Glutamatergic neuron (in vitro differentiated cells): ENCODE results near the gene XRCC1. TPM values are rescaled to one million over a fixed set of nuclear protein-coding genes. Genes with fewer than 3 reads are reported as not detected.

Source experiments
- DNase-seq: peaks from one replicate; pipeline ENCODE4 v3.0.0; 2022
- H3K27ac Mint-ChIP-seq: one replicate; pipeline ENCODE4 v1.8.0; 2020; ENCODE audit warnings: mild to moderate bottlenecking, mixed read lengths, inconsistent platforms; ENCODE audit not compliant: unreplicated experiment
- H3K27me3 Mint-ChIP-seq: one replicate; pipeline ENCODE4 v1.8.0; 2020; ENCODE audit warnings: mild to moderate bottlenecking, moderate library complexity, mixed read lengths, inconsistent platforms; ENCODE audit not compliant: unreplicated experiment
- H3K36me3 Mint-ChIP-seq: one replicate; pipeline ENCODE4 v1.8.0; 2020; ENCODE audit warnings: mild to moderate bottlenecking, mixed read lengths, inconsistent platforms; ENCODE audit not compliant: unreplicated experiment
- H3K4me1 Mint-ChIP-seq: one replicate; pipeline ENCODE4 v1.8.0; 2020; ENCODE audit warnings: mild to moderate bottlenecking, low read depth, mixed read lengths, inconsistent platforms; ENCODE audit not compliant: unreplicated experiment
- H3K4me3 Mint-ChIP-seq: one replicate; pipeline ENCODE4 v1.8.0; 2020; ENCODE audit warnings: mild to moderate bottlenecking, mixed read lengths, inconsistent platforms; ENCODE audit not compliant: unreplicated experiment
- H3K9me3 Mint-ChIP-seq: one replicate; pipeline ENCODE4 v1.8.0; 2020; ENCODE audit warnings: mild to moderate bottlenecking, moderate library complexity, mixed read lengths, inconsistent platforms; ENCODE audit not compliant: unreplicated experiment
- CTCF ChIP-seq: fragments of 200-600 bp; sonication (generic); IDR thresholded peaks from one replicate; pipeline ENCODE4 v1.5.0; 2021; ENCODE audit not compliant: partially characterized antibody, unreplicated experiment
- total RNA-seq: library from RNA; stranded (reverse); fragmentation: NEBNext Ultra II Directional; extraction: Animal tissue kit (Norgen Biotek cat#: 25700); gene quantifications from one replicate; pipeline ENCODE4 v1.2.1, GENCODE V29; 2021; ENCODE audit not compliant: unreplicated experiment

XRCC1 gene
- total RNA-seq, 1 donor from 2014 or later, result 39.5 TPM

- Mint-ChIP-seq H3K9me3 (peaks cover 10% of the 10 kb centered on the region), H3K4me1 (peaks cover 7% of the 10 kb centered on the region), H3K27ac (no peak overlapping the region), H3K4me3 (no peak overlapping the region), H3K27me3 (peaks cover 4% of the 10 kb centered on the region), H3K36me3 (peaks cover 21% of the 10 kb centered on the region)
- no peak for TF ChIP-seq CTCF
- no peak for DNase-seq
These were observed 36.4 kb downstream of the XRCC1 start for GRCh38 chr19:43538922-43539321.

- Mint-ChIP-seq H3K36me3 (peaks cover 17% of the 10 kb centered on the region), H3K27me3 (peaks cover 6% of the 10 kb centered on the region), H3K4me3 (peak overlapping the region; percentile 91), H3K4me1 (peaks cover 7% of the 10 kb centered on the region), H3K9me3 (peaks cover 10% of the 10 kb centered on the region), H3K27ac (peak overlapping the region; percentile 77)
- TF ChIP-seq CTCF, result peak; percentile 70
- peak; percentile 91 for DNase-seq
These were observed 40.2 kb downstream of the XRCC1 start for GRCh38 chr19:43534816-43535761.

DNA sequence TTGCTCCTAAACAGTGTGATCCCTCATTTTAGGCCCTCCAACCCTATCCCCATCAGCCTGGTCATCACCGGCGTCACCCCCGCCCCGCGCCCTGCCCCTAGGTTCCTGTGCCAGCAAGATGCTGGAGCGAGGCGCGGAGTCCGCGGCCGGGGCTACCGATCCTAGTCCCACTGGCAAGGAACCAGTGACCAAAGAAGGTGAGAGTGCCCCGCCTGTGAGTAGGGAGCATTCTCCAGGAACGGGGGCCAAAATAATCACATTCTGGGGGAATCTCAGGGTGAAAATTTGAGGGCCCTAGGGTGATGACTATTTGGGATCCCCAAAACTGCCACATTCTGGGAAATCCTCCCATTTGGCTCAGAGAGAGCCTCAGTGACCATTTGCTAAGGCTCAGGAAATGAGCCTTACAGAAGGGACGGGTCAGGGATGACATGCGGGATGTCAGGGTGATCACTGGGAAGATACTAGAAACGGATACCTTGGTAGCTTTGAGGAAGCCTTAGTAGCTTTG lies 41.0 kb downstream of the XRCC1 start:
- no peak for TF ChIP-seq CTCF
- peaks cover 7% of the 10 kb centered on the region for H3K4me1 Mint-ChIP-seq
- H3K27me3 Mint-ChIP-seq, result peaks cover 6% of the 10 kb centered on the region
- peaks cover 12% of the 10 kb centered on the region for H3K36me3 Mint-ChIP-seq
- H3K4me3 Mint-ChIP-seq, result peak overlapping the region; percentile 91
- DNase-seq, result no peak
- peaks cover 7% of the 10 kb centered on the region for H3K9me3 Mint-ChIP-seq
- H3K27ac Mint-ChIP-seq, result peak overlapping the region; percentile 88

DNA sequence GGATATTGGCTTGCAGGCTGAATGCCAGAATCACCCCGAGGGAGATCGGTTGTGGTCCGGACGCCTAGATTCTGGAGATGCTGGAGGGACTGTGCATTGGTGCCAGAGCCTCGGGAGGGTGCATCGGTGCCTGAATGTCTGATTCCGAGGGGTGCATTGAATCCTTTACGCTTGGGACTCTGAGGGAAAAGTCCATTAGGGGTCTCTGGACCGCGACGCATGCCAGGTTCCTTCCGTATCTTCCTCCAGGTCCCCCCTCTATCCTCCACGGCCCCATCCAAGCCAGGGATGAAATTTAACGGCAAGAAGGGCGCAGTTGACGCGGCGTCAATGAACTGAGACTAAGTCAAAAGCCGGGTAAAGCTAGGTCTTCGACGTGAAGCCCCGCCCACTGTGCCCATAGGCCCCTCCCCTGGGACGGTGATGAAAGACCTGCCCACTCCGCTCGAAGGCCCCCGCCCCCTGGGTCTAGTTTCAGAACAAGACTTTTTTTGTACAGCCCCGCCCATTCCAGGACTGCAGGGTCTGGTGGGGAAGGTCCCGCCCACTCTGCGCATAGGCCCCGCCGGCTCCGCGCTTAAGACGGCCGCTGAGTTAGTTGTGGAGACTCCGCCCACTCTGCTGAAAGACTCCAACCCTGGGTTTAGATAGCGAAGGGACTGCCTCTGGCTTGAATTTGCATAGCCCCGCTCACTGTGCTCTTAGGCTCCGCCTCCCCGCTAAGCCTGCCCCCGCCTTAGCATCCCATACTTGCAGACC lies 41.6 kb downstream of the XRCC1 start:
- peaks cover 6% of the 10 kb centered on the region for H3K9me3 Mint-ChIP-seq
- TF ChIP-seq CTCF, result no peak
- peaks cover 6% of the 10 kb centered on the region for H3K36me3 Mint-ChIP-seq
- peak; percentile 98 for DNase-seq
- peaks cover 3% of the 10 kb centered on the region for H3K27me3 Mint-ChIP-seq
- H3K4me3 Mint-ChIP-seq, result peak overlapping the region; percentile 91
- H3K27ac Mint-ChIP-seq, result peak overlapping the region; percentile 88
- peaks cover 7% of the 10 kb centered on the region for H3K4me1 Mint-ChIP-seq
